GM10266 (cell line): ENCODE data around the gene VWDE.

Experiments used
- DNase-seq: peaks from one replicate; pipeline ENCODE4 v3.0.0; 2012; ENCODE audit errors: extremely low spot score
- CTCF ChIP-seq: IDR thresholded peaks from 2 replicates; pipeline ENCODE4 v1.5.1; 2012; ENCODE audit warnings: mild to moderate bottlenecking, low read depth; ENCODE audit not compliant: control insufficient read depth, insufficient read depth; ENCODE audit errors: missing control alignments

VWDE gene

GRCh38 chr7:12299367-12299766, 104.3 kb downstream of the VWDE start:
- no peak for TF ChIP-seq CTCF
- DNase-seq = no peak

- no peak for TF ChIP-seq CTCF
- DNase-seq = no peak
Observed at GRCh38 chr7:12297283-12298108, 106.2 kb downstream of the VWDE start.

- no peak for DNase-seq
- TF ChIP-seq CTCF = no peak
Observed at GRCh38 chr7:12296051-12296570, 107.6 kb downstream of the VWDE start.

- no peak for DNase-seq
Observed at GRCh38 chr7:12294701-12295100, 109.0 kb downstream of the VWDE start.

GRCh38 chr7:12291870-12292269, 111.8 kb downstream of the VWDE start:
- peak; percentile 41 for TF ChIP-seq CTCF
- no peak for DNase-seq

More at GRCh38 chr7:12294701-12295100, 109.0 kb downstream of the VWDE start:
- no peak for TF ChIP-seq CTCF

- no peak for DNase-seq
- TF ChIP-seq CTCF = no peak
Observed at GRCh38 chr7:12290761-12291160, 112.9 kb downstream of the VWDE start.

- no peak for DNase-seq
- no peak for TF ChIP-seq CTCF
Observed at GRCh38 chr7:12289996-12290395, 113.7 kb downstream of the VWDE start.
